ENCODE measurements around the gene DMRT1.

DMRT1 gene

DNA sequence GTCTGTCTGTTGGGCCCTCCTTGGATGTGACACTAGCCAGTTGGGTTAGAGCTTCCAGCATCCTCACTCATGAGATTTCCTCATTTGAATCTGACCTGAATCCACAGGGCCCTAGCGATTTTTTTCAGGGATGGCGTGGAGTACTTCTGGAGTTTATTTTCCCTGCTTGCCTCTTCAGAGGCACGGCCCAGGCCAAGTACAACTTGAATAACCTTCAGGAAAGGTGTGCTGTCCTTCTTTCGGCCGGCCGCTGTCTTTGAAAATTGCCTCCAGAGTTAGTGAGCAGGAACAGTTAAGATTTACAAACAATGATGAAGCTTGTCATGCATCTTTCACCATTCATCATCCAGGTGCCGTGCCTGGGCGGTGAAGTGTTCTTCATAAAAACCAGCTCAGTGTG lies 85.5 kb downstream of the DMRT1 start:
- DNase-seq = no peak

DNA sequence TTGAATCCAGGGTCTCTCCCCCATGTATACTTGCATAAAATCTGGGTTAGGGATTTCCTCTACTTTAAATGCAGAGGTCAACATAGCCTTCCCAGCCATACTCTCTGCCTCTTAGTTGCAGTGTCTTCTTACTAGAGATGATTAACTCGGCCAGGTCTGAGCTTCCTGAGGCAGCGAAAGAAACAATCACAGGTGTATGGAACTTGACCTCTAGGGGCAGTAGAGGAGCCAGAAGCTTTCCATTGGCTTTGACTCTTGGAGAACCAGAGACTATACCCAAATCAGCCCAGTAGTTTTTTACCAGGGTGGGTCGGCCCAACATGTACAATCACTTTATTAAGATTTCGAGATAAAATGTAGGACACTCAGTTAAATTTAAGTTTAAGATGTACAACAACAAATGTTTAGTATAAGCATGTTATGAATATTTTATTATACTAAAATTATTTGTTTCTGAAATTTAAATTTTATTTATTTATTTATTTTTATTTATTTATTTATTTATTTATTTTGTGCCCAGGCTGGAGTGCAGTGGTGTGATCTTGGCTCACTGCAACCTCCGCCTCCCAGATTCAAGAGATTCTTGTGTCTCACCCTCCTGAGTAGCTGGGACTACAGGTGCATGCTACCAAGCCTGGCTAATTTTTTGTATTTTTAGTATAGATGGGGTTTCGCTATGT lies 87.0 kb downstream of the DMRT1 start:
- no peak for DNase-seq

DNA sequence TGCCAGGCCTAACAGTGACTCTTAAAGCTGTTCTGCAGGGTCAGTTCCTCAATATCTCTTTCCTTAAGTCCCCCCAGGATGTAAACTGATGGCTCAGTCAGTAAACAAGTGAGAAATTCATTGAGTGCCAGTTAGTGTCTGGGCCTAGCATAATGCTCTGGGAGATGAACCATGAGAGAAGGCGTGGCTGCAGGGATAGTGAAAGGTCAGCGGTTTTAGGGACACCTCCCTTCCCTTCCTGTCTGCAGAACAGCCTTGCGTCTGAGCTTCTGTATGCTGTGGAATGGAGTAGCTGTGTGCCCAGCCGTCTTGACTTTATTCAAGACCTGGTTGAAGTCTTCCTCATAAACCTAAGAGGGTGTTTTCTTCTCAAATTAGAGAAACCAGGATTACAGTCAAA lies 88.2 kb downstream of the DMRT1 start:
- no peak for DNase-seq

DNA sequence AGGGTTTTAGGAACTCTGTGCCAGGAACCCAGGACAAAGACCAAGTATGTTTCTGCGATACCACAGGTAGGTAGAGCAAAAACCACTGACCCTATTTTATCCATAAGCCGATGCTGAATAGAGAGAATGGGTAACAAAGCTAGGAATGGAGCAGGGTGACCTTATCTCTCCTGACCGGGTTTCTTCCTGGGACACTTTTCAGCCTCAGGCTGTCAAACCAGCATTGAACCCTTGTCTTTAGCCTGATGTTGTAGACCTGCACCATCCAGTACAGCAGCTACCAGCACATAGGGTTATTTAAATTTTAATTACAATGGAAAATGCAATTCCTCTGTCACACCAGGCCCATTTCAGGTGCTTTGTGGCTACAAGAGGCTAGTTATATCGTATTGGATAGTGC lies 91.9 kb downstream of the DMRT1 start:
- no peak for DNase-seq

- DNase-seq = no peak
These were observed 94.0 kb downstream of the DMRT1 start for GRCh38 chr9:935348-935965.

DNA sequence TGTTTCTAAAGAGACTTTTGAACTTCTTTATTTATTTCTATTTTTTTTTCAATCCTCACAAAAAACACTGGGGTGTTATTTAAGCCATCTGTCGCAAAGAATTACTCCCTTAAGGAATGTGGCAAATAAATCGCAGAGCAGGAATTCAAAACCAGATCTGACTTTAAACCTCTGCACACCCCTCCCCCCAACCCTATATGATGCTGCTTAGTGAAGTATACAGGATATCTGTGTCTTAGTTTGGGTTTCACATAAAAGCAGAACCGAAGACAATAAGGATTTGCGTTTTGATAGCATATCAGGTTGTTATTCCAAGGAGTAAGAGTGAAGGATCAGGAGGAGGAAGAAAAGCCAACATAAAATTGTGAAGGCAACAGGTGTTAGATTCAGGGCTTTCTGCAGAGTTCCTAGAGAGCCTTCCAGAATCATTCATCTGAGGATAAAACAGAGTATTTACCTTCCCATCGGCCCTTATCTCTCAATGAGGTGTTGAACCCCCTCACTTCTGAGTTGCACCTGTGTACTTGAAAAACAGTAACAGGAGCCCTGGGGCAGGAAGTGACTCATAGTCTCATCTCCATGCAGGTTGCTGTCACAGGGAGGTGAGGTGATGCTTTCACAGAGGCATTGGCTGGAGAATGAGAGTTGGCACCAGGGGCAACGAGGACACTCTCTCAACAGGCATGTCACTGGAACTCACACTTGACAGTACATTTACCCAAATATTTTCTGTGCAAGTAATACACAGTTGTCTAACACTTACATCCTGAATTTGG lies 101.5 kb downstream of the DMRT1 start:
- no peak for DNase-seq

GRCh38 chr9:947985-948384 lies 106.5 kb downstream of the DMRT1 start:
- no peak for DNase-seq

DNA sequence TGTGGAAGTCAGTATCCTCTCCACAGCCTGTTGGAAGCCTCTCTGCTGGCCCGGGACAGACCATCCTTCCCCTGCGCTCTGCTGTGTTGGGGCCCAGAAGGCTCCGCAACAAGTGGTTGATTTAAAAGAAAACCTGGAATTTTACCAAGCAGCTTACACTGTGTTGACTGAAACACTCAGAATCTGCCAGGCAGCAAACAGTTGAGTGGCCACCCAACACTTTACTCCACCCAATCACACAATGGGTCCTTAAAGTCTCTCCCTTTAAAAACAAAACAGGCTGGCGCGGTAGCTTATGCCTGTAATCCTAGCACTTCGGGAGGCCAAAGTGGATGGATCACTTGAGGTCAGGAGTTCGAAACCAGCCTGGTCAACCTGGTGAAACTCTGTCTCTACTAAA lies 107.0 kb downstream of the DMRT1 start:
- no peak for DNase-seq

DNA sequence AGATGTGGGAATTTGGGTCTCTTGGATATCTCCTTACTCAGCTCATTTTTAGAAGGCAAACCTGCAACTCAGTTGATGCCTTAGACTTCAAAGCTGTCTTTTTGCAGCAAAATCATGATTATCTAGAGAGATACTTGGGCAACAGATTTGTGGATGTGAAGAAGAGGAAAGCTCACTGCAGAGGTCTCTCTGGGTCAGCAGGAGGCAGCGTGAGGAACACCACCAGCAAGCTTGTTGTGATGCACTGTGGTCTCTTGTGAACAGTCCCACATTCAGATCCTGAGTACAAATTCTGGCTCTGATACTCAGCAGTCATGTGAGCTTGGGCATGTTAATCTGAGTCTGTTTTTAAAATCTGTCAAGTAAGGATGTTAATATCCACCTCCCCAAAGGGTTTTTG lies 108.6 kb downstream of the DMRT1 start:
- no peak for DNase-seq

DNA sequence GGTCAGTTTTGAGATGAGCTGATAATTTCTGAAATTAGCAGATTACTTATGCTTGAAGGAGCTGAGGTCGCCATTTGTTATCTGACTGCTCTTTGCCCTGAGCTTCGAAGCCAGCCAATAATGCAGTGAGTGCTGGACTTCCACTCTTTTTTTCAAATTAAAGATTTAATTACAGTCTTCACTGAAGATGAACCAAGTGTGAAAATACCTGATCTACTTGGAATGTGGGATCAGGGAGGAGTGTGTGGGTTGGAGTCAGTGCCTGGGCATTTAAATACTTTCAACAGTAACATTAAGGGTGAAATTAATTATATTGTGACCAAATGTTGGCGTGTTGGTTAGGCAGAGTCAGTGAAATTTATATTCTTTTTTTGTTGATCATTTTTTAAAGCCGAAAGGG lies 111.0 kb downstream of the DMRT1 start:
- DNase-seq = no peak

DNA sequence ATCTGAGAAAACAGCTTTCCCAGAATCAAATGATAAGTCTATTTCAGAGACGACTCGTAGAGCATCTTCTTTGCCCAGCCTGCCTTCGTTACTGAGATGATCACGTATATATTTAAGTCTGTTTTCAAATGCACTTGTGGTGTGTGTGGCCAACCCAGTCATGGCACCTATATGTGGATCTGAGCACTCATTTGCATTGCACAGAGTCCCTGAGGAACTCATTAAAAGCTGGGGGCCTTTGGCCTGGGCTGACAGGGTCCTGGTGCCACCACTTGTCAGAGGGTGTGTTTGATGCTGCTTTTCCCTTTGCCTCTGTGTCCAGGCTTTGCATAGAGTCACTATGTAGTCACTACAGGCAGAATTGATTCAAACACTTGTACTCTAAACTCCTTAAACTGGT lies 117.6 kb downstream of the DMRT1 start:
- DNase-seq = no peak

DNA sequence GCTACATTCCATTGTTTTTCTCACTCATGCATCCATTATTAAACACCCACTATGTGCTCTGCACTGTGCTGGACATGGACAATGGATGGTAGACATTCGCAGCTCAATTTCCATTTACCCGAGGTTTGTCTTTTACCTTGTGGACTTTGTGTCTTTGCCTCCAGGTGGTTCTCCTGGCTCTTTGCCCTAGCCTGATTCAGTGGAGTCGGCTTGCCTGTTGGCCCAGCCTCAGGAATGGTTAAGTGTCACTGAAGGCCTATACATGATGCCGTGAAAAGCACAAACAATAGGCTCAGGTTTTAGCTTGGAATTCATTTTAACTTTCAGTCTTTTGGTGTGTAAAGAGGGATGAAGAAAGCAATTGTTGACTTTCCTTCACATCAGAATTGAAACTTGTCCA lies 118.4 kb downstream of the DMRT1 start:
- no peak for DNase-seq

- no peak for DNase-seq
These were observed 120.5 kb downstream of the DMRT1 start for GRCh38 chr9:962023-962422.

GRCh38 chr9:965497-965896 lies 124.0 kb downstream of the DMRT1 start:
- no peak for DNase-seq

DNA sequence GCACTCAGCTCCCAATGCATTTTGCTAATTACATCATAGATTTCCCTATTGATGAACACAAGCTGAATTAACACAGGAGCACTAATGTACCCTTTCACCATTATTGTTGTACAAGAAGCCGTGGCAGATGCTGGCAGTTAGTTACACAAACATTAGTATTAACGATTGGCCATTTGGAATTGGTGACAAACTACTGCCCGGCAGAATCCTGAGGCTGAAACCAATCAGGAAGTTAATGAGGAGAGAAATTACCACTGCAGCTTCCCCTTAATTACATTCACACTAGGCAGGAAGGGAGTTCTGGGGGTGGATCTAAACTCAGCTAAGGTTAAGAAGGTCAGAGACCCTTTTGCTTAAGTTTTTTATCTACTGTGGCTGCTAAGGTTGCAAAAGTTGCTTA lies 125.4 kb downstream of the DMRT1 start:
- DNase-seq = no peak

DNA sequence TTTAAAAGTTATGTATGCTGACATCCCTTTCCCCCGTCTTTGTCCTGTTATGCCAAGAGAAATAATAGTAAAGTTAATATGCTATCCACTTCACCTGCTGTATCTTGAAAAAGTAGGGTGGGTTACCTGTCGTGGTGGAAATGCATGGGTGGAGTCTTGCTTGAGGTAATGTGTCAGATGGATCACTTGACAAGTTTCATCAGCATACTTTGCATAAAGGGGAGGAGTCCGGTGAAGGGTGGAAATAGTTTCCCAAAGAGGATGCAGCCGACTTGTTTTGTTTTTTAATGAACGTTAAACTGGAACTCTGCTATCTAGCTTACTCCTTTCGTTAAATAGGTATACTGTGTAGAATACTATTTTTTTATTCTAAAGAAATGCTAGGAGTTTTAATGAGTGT lies 125.9 kb downstream of the DMRT1 start:
- no peak for DNase-seq

DNA sequence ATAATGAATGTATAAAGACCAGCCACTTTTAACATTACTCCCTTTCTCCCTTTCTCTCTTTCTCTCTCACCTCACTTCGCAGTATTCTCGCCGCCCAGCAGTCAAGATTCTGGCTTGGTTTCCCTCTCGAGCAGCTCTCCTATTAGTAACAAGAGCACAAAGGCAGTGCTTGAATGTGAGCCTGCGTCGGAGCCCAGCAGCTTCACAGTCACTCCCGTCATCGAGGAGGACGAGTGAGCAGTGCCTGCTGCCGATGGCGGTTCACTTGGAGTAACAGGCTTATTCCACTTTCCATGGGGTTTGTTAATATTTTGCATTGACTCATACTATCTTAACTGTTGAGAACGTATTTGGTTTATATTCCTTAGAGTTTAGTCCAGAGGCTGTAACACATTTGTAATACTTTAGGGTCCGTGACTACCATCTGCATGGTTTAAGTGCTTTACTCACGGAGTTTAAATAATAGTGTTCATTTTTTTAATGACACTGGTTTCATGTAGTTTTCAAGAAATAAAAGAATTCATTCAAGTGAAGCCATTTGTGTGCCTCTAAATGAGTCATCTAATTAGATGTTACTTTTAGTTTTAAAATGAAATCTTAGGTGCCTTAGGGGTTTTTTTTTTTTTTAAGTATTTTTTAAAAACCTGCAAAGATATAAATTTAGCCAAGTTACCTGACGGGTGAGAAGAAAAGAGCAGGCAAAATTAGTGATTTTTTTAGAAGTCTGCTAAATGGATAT lies 126.6 kb downstream of the DMRT1 start:
- no peak for DNase-seq

DNA sequence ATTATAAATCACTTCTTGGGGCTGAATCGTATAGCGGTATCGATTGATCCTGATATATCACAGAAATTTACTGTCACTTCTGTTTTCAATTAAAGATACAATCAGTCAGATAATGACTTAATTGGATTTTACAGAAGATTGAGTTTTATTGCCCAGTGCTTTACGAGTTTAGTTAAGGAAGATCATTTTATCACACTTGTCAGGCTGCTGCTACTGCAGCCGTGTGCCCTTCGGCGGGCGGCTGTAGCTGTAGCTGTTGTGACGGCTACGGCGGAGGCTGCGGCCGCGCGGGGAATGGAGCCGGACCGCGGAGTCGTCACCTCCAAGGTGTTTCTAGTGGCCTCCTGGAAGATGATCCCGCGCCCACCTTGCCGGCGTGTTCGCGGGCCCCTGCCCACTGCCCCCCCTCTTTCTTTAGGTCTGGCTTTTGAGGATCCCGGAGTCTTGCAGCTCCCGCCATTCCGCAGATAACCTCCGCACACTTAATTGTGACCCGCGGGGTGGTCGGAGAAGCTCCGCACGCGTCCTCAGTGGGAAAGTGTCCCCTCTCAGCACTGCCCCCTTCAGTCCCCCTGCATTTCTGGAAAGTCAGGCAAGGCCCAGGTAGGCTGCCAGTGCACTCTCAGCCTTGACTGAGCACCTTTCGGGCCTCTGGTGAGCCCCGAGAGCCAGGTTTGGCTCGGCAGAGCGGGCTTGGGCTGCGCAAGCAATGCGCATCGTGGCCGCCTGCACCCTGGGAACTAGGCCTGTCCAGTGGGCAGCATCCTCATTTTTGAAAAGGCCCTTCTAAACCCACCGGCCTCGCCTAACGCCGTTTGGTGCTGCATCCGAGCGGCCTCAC lies 128.0 kb downstream of the DMRT1 start:
- DNase-seq = no peak

- DNase-seq = no peak
These were observed 128.9 kb downstream of the DMRT1 start for GRCh38 chr9:970151-970996.

GRCh38 chr9:971901-972500 lies 130.5 kb downstream of the DMRT1 start:
- no peak for DNase-seq

All from activated gamma-delta T cell (primary cell).